Astrocyte (in vitro differentiated cells and primary cell): Measurements from ENCODE around the gene KCNA2.

Experiments
- CTCF ChIP-seq: IDR thresholded peaks from 2 replicates; pipeline ENCODE4 v1.5.1; 2011; ENCODE audit warnings: low read depth, mild to moderate bottlenecking, inconsistent platforms, low read length, moderate library complexity; ENCODE audit not compliant: insufficient read depth
- EZH2 ChIP-seq: IDR thresholded peaks from 2 replicates; pipeline ENCODE4 v1.6.1; 2012; ENCODE audit warnings: mild to moderate bottlenecking, low read length, inconsistent platforms; ENCODE audit not compliant: insufficient read depth

DNA sequence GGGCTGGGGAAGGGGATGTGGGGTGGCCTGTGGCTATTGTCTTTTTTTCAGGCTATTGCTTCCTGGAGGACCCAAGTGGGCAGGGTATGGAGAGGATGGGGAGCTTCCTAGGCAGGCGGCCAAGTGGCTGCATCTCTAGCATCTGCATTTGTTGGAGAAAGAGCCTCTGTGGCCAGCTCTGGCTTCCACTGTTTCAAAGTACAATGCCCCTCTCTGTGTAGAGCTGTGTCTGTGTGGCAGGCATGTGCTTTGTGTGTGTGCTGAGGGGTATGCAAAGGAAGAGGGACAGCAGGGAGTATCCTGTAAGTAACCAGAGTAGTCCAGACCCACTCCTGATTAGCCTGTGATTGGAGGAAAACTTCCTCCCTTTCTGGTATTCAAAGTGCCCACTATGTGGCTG, 40.6 kb downstream of the KCNA2 start:
- TF ChIP-seq CTCF (no peak), EZH2 (no peak)
